Measurements from ENCODE around the gene PPCS. TPM values are rescaled to one million over a fixed set of nuclear protein-coding genes. Genes with fewer than 3 reads are reported as not detected.

Gene PPCS
- total RNA-seq, 1 donor from 2014 or later, result 32.6 TPM

DNA sequence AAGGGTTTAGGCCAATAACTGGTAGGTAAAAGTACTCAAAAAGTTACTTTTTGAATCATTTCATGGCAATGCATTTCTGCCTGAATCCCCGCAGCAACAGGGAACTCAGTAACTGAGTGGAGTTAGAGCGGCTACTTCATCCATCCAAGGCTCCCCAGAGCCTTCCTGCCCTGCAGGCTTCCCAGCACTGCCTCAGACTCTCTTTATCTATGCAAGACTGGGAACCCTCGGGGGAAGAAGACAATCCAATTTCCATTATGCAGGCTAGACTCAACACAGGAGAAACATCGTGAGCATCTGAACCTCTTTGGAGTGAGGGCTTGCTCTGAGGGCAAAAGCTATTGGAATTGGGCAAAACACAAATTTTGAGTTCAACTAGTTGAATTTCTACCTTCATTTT, 23.6 kb upstream of the PPCS start:
- DNase-seq (ENCODE audit: low read depth, low spot score), result no peak
- Mint-ChIP-seq H3K27ac (ENCODE audit: unreplicated experiment) (no peak overlapping the region), H3K36me3 (ENCODE audit: low read depth) (no peaks in the 10 kb centered on the region), H3K4me3 (no peak overlapping the region), H3K4me1 (no peaks in the 10 kb centered on the region), H3K9me3 (no peaks in the 10 kb centered on the region), H3K27me3 (ENCODE audit: low read depth) (peaks cover 3% of the 10 kb centered on the region)
- TF ChIP-seq, protein P1, sequence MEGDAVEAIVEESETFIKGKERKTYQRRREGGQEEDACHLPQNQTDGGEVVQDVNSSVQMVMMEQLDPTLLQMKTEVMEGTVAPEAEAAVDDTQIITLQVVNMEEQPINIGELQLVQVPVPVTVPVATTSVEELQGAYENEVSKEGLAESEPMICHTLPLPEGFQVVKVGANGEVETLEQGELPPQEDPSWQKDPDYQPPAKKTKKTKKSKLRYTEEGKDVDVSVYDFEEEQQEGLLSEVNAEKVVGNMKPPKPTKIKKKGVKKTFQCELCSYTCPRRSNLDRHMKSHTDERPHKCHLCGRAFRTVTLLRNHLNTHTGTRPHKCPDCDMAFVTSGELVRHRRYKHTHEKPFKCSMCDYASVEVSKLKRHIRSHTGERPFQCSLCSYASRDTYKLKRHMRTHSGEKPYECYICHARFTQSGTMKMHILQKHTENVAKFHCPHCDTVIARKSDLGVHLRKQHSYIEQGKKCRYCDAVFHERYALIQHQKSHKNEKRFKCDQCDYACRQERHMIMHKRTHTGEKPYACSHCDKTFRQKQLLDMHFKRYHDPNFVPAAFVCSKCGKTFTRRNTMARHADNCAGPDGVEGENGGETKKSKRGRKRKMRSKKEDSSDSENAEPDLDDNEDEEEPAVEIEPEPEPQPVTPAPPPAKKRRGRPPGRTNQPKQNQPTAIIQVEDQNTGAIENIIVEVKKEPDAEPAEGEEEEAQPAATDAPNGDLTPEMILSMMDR (conservative IDR thresholded peaks at IDR 0.05), result no peak

DNA sequence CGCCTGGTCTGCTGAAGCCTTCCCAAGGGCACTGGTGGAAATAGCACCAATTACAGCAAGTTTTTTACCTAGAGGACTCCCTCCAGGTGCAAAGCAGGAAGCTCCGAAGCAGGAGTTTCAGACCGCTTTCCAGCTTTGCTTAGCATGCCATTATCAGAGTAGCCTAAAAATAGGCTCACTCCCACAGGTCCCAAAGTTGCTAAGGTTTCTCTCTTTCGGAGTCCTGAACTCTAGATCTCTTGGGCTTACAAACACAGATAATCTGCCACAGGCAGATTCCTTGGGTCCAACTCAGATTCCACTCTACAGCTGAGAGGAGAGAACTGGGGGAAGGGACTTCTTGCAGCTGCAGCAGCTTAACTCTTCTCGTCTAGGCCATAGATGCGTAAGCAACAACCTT, 23.0 kb upstream of the PPCS start:
- Mint-ChIP-seq H3K27ac (ENCODE audit: unreplicated experiment) (no peak overlapping the region), H3K27me3 (ENCODE audit: low read depth) (peaks cover 3% of the 10 kb centered on the region), H3K4me1 (no peaks in the 10 kb centered on the region), H3K9me3 (no peaks in the 10 kb centered on the region), H3K36me3 (ENCODE audit: low read depth) (no peaks in the 10 kb centered on the region), H3K4me3 (no peak overlapping the region)
- no peak for DNase-seq (ENCODE audit: low read depth, low spot score)
- TF ChIP-seq, protein P1 (conservative IDR thresholded peaks at IDR 0.05), result no peak

DNA sequence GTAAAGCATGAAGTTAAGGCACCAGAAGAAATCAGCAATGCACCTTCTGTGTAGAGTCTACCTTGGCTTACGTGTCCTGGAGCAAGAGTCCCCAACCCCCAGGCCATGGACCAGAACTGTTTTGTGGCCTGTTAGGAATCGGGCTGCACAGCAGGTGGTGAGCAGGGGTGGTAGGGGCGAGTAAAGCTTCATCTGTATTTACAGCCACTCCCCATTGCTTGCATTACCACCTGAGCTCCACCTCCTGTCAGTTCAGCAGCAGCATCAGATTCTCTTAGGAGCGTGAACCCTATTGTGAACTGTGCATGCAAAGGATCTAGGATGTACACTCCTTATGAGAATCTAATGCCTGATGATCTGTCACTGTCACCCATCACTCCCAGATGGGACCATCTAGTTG, 22.0 kb upstream of the PPCS start:
- Mint-ChIP-seq H3K4me3 (no peak overlapping the region), H3K27ac (ENCODE audit: unreplicated experiment) (no peak overlapping the region), H3K27me3 (ENCODE audit: low read depth) (peaks cover 3% of the 10 kb centered on the region), H3K4me1 (no peaks in the 10 kb centered on the region), H3K9me3 (no peaks in the 10 kb centered on the region), H3K36me3 (ENCODE audit: low read depth) (no peaks in the 10 kb centered on the region)
- TF ChIP-seq, protein P1 (conservative IDR thresholded peaks at IDR 0.05), result no peak
- no peak for DNase-seq (ENCODE audit: low read depth, low spot score)

DNA sequence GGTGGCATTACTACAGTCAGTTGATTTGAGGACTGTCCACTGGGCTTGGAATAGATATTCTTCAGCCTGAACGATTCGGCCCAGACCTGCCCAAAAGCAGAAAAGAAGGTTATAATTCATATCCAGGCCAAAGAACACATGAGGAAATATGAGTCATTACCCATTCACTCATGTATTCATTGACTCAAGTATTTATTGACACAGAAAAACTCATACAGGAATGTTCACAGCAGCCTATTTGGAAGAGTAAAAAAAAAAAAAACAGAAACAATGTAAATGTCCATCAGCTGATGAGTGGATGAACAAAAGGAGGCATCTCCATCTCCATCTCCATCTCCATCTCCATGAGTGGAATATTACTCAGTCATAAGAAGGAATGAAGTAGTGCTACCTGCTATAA, 16.4 kb upstream of the PPCS start:
- Mint-ChIP-seq H3K4me3 (no peak overlapping the region), H3K27me3 (ENCODE audit: low read depth) (peaks cover 3% of the 10 kb centered on the region), H3K4me1 (no peaks in the 10 kb centered on the region), H3K9me3 (no peaks in the 10 kb centered on the region), H3K36me3 (ENCODE audit: low read depth) (no peaks in the 10 kb centered on the region), H3K27ac (ENCODE audit: unreplicated experiment) (no peak overlapping the region)
- TF ChIP-seq, protein P1 (conservative IDR thresholded peaks at IDR 0.05), result no peak
- no peak for DNase-seq (ENCODE audit: low read depth, low spot score)

DNA sequence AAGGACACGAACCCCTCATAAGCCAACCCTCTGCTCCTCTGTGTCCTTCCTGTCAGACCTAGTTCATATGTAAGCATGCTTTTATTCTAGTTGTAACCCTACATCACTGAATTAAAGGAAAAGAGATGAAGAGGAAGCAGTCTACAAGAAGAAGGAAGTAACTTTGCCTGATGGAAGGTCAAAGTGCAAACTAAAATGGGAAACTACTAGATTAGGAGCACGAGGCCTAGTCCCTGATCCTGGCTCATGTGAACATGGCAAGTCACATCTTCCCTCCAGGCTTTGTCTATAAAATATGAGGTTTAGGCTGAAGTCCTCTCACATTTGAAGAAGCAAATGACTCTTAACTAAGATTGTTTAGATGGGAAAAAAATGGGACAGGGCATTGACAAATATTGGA, 13.7 kb upstream of the PPCS start:
- no peaks in the 10 kb centered on the region for H3K36me3 Mint-ChIP-seq (ENCODE audit: low read depth)
- no peak for DNase-seq (ENCODE audit: low read depth, low spot score)
- TF ChIP-seq, protein P1 (conservative IDR thresholded peaks at IDR 0.05), result no peak
- no peak overlapping the region for H3K4me3 Mint-ChIP-seq
- no peaks in the 10 kb centered on the region for H3K9me3 Mint-ChIP-seq
- no peaks in the 10 kb centered on the region for H3K4me1 Mint-ChIP-seq
- no peaks in the 10 kb centered on the region for H3K27me3 Mint-ChIP-seq (ENCODE audit: low read depth)
- H3K27ac Mint-ChIP-seq (ENCODE audit: unreplicated experiment), result no peak overlapping the region

DNA sequence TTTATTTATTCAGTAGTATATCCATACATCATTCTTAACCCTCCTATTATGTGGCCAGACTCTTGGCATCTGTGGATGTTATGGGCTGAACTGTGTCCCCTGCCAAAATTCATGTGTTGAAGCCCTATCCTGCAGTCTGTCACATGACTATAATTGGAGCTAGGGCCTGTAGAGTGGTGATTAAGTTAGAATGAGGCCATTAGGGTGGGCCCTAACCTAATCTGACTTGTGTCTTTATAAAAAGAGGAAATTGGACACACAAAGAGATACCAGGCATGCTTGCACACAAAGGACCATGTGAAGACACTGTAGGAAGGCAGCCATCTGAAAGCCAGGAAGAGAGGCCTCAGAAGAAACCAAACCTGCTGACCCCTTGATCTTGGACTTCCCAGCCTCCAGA, 7.1 kb upstream of the PPCS start:
- Mint-ChIP-seq H3K27ac (ENCODE audit: unreplicated experiment) (no peak overlapping the region), H3K36me3 (ENCODE audit: low read depth) (no peaks in the 10 kb centered on the region), H3K9me3 (no peaks in the 10 kb centered on the region), H3K4me3 (no peak overlapping the region), H3K4me1 (no peaks in the 10 kb centered on the region), H3K27me3 (ENCODE audit: low read depth) (peaks cover 17% of the 10 kb centered on the region)
- TF ChIP-seq, protein P1 (conservative IDR thresholded peaks at IDR 0.05), result no peak
- no peak for DNase-seq (ENCODE audit: low read depth, low spot score)

Measured in neural crest cell (in vitro differentiated cells).